CD4-positive, alpha-beta T cell treated with Interleukin-1 beta for 1 hour (primary cell): ENCODE results near the gene HOMER1.
A peak's percentile ranks its signal among the peaks of the same experiment; 100 is the strongest.

Experiments
- DNase-seq, 2 donors: peaks; one replicate each; pipeline ENCODE4 v3.0.0-alpha.2; 2020 to 2022

Gene HOMER1

DNA sequence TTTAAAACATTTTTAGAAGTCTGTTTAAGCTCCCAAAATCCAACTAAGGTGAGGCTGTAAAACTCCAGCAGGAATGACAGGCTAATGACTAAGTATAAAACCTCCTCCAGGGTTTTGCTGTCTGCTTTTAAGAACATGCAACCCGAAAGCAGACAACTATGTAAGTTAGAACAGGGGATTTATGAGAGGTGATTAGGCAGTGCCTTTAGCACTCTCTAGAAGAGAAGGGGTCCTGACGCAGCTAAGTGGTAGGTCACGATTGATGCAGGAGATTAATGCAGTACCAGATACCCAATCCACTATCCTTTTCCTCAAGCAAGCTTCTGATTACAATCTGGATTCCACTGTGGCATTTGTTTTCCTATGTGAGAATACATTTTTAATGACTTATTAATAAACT lies 25.9 kb downstream of the HOMER1 start:
- DNase-seq, result no peak

DNA sequence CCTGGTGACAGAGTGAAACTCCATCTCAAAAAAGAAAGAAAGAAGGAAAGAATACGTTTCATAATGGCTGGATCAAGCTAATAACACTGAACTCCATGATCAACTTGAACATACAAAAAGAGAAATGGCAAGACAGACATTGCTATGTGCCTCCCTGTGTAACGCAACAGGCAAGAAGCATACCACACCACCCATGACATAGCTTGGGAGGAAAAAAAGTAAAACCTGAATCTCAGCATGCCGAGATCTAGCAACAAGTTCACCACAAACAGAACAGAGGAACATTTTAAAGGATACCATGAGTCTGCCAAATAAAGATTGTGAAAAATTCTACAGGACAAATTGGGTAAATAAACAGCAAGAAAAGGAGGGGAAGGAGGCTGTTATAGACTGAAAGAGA lies 26.7 kb downstream of the HOMER1 start:
- DNase-seq, result no peak

DNA sequence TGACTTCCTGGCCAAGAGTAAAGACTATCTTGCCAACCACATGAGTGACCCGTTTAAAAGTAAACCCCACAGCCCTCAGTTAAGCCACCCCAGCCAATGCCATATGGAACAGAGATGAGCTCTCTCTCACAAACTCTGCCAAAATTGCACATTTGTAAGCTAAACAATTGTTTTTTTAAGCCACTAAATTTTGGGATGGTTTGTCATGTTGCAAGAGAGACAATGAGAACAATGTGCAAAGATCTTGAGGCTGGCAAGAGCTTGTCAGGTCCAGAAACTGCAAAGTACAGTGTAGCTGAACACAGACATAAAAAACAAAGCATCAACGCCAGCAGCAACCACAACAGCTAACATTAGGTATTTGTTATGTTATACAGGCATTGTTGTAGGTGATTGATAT lies 27.8 kb downstream of the HOMER1 start:
- no peak for DNase-seq

DNA sequence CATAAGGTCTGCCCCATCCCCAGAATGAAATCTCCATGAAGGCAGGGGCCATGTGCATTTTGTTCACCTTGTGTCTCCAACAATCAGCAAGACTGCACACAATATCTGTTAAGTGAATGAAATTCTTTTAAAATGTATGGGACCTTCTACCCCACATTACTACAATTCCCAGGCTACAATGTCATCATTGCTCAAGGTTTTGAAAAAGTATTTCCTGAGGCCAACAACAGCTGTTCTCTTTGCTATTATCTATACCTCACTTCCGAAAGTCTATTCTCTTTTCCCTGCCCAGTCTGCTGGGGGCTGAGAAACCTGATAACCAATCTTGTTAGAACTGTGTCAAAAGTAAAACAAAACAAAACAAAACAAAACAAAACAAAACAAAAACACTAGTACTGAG lies 29.2 kb downstream of the HOMER1 start:
- DNase-seq, result no peak

DNA sequence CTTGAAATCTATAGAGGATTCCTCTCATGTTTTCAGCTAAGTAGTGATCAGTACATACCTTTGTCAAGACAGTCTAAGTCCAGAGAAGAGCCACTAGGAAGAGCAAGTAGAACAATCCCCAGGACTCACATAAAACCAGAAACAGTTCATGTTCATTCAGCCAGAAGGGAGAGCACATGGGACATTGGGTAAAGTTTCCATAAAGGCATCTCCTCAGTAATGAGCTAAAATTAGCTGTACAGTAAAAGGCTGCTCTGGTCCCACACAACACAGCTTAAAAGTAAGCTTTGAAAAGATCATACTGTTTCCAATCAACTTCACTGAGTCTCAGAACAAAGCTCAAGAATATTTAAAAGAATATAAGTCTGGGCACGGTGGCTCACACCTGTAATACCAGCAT lies 32.4 kb downstream of the HOMER1 start:
- no peak for DNase-seq

DNA sequence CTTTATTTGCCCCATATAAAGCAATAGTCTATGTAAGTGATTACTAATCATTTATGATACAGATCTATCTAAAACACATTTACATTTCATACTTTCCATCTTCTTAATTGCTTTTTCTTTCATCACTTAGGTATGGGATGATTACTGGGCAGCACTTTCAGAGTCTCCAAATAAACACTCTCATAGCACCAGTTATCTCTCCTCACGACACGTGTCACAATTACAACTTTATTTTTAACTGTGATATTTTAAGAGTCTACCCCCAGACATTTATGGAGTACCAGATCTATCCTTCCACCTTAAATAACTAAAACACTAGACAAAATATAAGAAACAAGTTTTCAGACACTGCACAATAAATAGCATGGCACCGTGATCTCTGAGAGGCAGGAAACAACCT lies 32.9 kb downstream of the HOMER1 start:
- DNase-seq, result no peak

DNA sequence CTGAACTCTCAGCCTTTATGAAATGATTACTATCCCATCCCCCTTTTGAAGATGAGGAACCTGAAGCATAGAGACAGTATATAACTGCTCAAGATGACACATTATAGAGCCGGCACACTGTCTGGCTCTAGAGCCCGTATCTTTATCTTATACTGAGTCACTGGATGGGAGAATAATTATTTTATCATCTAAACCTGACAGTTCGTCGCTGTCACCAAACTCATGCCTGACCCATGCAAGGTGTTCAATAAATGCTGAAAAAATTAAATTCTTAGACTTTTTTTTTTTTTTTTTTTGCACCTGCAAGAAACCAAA lies 38.8 kb downstream of the HOMER1 start:
- no peak for DNase-seq

DNA sequence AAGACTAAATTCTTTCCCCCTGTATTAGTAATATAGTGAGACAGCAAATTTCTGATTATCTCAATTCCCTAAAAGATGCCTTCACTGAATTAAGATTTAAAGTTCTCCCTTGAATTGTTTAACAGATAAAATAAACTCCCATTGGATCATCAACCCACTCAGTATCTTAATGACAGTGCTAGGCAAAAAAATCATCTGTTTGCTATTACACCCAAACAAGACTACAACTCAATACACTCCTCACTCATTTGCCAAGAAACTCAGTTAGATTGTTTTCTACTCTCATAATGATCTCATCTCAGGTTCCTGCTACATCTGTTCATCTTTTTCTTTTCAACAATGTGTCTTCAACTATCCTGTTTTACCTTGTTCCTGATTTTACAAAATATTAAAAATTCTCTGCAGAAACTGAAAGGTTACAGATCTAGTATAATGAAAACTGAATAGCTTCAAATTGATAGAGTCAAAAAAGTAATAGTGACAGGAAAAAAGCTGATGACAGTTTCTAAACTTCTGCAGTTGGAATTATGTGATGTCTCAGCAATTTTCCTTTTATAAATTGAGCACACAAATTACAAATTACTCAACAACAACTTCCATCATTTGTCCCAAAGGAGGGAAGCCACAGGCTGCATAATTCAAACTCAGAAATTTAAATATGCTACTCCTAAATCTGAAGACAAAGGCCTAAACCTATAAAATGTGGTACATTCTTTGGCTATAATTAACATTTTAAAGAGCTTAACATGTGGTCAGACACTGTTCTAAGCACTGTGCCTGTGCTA lies 39.4 kb downstream of the HOMER1 start:
- no peak for DNase-seq

DNA sequence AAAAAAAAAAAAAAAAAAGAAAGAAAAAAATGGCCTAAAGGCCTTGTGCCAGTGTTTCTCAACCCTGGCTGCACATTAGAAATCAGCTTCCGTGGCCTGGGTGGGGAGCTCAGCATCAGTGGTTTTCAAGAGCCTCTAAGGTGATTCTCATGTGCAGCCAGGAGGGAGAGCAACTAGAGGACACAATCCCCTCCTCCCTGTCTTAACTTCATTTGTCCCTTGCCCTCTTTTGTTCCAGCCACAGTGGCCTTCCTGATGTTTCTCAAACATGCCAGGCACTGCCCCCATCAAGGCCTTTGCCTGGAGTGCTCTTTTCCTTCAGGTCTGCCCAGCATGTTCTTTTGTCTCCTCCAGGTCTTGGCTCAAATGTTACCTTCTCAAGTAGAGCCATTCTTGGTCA lies 42.4 kb downstream of the HOMER1 start:
- no peak for DNase-seq

DNA sequence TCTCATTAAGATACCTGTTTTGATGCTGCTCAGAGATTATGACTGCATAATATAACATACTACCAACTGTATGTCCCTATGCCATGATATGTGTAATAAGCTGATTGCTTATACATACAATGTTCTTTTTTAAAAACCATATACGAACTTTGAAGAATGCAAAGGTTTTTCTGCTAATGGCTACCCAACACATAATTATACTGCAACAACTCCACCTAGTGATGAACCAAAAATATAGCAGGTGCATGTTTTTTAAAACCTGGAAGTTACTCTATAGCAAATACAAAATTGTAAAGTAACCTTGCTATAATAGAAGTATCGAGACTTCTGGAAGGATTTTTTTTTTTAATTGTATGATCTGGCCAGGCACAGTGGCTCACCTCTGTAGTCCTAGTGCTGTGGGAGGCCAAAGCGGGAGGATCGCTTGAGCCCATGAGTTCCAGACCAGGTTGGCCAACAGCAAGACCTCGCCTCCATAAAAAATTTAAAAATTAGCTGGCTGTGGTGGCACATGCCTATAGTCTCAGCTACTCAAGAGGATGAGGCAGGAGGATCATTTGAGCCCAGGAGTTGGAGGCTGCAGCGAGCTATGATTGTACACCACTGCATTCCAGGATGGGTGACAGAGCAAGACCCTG lies 49.1 kb downstream of the HOMER1 start:
- peak in 1 of 2 donors; percentile 36 for DNase-seq

DNA sequence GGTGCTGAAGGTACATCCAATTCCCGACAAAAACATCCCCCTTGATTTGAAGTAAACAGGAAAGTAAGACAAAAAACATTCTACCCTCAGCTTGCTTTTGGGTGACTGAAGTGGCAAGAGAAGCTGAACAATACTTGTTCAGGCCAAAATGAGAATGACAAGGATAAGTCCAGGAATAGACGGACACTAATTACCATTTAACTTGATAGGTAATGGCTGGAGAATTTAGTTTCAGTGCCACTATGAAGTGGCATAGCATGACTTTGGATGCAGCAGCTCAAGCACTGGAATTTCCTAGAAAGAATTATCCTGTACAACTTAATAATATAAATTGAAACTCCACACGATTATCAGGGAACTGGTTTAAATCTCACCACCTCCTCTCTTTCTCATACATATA lies 49.7 kb downstream of the HOMER1 start:
- no peak for DNase-seq

DNA sequence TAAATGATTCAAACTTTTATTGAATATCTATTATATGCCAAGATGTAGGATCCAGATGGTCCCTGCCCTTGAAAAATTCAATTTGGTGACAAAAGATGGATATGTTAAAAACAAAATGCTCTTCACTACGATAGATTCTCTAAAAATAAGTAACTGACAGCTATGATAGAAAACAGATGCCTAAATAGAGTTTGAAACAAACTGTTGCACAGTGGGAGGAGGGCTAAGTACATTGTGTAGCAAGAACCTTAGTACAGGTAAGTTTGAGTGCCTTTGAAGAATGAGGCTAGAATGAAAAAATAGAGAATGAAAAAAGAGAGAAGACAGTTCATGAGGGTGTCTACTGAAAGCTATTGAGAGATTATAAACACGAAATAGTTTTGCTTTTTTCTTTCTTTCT lies 54.3 kb downstream of the HOMER1 start:
- no peak for DNase-seq

DNA sequence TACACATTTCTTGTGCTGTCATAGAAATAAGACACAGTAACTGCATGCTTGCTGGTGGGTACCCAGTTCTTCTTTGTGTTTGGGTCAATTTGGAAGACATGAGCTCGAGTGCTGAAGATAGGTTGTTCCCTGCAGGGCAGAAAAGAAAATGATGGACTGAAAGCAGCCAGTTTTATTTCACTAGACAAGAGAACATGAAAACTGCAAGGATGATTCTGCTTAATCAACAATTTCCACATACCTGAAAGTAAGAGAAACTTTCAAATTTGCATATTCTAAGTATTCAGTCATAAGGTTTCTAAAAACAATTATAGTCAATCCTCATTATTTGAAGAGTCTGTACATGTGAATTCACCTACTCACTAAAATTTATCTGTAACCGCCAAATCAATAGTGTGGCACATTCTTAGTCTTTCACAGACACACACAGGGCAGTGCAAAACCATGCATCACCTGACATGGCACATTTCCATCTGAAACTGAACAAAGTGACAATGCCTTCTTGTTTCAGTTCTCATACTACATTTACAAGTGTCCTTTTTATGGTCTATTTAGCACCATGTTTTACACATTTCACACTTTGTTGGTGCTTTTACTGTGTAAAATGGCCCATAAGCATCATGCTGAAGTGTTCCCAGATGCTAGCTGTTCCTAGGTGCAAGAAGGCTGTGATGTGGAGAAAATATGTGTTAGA lies 56.9 kb downstream of the HOMER1 start:
- no peak for DNase-seq

DNA sequence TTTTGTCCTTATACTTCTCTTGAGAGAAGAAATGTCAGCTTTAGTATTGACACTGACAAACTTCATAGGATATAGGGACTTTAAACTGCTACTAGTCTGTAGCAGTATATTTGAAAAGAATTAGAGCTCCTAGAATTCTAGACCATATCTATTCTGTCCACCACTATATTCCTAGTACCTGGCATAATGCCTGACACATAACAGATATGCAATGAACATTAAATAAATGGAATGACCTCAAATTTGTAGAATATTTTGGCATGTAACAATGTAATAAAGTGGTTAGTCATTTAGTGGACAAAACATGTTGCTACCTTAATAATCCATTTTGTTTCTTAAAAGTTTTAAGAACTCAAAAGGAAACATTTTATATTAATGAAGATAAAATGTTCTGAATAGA lies 57.5 kb downstream of the HOMER1 start:
- DNase-seq, result no peak

DNA sequence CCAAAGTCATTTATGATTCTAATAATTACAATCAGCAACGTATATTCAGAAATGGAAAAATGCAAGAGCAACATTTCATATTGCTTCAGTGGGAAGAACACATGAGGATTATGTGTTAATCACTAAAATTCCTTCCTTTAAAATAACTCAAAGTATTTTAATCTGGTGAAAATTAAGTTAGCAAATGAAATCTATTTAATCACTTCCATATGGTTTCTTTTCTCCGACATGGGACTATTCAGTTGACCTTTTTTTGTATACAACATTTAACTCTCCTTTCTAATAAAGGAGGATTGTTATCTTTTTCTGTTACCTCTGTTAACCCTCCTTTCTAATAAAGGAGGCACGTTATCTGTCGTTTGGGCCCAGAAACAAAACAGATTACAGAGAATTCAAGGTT lies 59.9 kb downstream of the HOMER1 start:
- no peak for DNase-seq

DNA sequence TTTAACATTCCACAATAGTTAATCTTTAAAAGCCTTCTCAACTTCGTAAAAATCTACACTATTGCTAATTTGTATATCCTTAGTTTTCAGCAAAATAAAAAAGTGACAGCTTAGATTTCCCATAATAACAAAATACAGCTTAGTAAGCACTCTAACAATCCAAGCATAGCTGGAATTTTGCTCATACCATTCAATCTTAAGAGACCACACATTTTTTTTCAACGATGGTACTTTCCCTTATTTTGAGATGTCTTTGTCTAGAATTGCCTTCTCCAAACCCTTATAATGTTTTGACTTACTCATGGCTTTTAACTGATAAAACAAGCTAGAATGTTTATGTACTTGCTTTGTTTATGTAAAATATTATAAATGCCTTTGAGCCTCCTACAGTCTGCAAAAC lies 65.6 kb downstream of the HOMER1 start:
- DNase-seq, result no peak

DNA sequence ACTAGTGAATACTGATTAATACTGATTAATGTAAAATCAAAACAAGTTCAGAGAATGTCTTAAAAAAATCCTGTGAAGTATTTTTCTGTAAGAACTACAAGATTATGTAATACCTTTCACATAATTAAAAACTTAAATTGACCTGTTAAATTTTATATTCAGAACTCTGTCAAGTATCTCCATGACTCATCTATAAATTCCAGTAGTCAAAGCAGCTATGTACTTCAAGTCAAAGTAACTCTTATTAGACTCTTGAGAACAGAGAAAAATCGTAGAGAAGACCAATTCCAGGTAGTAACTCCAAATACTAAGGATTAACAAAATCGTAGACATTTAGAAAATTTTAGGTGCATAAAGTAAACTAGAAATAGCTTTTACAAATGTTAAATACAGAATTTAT lies 77.1 kb downstream of the HOMER1 start:
- DNase-seq, result no peak

DNA sequence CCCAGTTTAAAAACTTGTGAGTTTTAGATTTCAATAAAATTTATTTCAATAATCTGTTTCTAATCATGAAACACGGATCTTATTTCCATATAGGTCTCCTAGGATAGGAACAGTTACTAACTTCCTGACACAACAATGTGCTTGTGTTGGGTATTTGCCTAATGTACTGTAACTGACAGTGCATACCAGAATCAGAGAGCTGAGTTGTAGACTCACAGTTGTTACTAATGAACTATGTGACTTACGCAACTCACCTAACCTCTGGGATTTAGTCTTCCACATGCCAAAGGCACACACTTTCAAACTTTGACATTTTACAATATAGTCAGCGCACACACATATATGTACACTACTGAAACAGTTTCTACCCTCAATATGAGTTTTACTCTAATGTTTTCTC lies 77.7 kb downstream of the HOMER1 start:
- no peak for DNase-seq

DNA sequence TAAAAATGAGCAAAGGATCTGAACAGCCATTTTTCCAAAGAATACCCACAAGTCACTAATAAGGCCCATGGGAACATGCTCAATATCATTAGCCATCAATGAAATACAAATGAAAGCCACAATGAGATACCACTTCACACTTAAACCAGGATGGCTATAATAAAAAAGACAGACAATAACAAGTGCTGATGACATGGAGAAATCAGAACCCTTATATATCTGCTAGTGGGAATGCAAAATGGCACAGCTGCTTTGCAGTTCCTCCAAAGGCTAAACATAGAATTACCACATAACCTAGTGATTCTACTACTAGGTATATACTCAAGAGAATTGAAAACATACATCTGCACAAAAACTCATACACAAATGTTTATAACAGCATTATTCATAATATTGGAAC lies 83.7 kb downstream of the HOMER1 start:
- no peak for DNase-seq

DNA sequence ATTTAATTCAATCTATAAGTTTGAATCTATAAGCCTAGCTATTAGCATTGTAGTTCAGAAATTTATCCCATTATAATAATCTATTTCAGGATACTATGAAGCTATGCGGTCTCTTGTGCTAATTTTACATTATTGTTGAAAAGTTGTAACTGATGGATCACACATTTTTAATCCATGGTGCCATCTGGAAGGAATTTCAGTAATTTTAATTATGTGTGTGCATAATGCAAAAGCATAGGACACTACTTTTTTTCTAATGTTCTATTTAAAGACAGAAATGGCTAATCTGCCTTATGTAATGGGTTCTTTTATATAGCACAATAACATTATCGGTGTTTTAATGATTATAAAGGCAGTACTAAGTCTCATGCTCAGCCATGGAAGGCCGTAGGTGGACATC lies 90.6 kb downstream of the HOMER1 start:
- no peak for DNase-seq

DNA sequence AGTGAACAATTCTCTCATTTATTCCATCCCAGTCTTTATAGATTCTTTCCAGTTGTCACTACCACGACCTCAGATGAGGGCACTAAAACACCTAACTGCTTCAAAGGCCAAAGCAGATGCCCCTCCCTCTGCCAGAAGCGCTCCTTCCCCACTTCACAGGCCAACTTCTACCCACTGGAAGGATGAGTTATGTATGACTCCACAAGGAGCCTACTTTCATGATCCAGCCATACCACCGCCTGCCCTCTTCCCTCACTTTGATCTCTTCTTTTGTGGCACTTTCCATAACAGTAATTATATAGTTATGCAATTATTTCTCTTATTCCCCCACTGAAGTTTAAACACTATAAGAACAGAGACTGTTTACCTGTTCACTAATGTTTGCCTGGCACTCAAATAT lies 93.7 kb downstream of the HOMER1 start:
- DNase-seq, result no peak

DNA sequence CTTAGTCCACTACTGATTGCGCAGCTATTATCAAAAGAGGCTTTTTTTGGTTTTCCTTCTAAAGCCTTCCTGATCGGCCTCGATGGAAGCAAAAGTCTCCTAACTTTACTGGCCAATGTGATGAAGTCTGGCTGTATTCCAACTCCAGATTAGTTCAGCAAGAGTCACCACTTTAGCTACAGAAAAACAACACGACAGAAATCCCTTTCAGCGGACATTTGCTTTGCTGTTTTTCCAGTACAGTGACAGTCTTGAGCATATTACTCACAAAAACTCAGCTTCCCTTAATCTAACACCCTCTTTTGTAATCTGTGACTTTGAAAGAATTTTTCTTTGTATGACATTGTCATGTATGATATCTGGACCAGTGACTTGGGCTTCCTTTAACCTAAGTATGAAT lies 95.7 kb downstream of the HOMER1 start:
- DNase-seq, result no peak

DNA sequence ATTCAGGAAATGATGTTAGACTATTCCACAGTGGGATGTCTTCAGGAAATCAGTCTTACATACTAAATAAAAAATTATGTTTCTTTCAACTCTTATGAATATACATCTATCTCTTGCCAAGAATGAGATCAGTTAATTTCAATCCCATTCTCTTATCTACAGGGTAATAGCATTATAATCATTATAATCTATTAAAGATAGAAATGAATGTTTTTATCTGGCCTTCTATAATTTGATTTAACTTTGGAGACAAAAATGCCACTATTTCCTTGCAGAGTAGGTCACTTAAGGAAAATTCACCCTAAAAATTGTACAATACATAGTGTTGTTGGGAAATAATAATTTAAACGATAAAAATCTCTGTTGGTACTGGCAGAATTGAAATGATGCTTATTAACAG lies 96.4 kb downstream of the HOMER1 start:
- no peak for DNase-seq

DNA sequence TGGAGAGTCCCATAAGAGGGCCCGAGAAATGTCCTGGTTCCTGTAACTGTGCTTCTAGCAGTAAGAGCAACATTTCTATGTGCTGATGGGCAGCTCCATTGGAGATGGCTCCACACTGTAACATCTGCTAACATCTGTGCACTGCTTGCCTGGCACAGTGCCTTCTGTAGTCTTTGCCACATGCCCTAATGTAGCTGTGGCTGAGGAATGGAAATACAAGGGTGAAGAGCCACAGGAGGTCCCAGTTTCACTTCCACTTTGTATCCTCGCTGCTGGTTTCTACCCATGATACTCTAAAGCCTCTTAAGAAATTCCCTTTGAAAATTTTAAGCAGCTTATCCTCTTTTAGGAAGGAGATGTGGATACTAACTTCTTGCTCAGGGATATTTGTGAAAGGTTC lies 97.4 kb downstream of the HOMER1 start:
- peak in 1 of 2 donors; percentile 7 for DNase-seq

DNA sequence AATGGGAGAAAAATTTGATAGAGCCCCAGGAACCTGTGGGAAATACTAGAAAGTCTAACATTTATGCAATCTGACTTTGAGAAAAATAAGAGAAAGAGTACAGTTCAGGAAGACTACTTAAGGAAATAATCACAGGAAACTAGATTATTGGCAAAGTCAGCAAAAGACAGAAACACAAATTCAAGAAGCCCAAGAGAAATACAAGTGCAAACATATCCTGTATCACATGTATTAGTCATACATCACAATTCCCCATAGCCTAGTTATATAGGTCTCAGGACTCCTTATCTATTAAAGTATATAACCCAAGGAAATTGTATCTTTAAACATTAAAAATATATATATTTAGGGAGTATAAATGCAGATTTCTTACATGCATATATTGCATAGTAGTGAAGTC lies 100.8 kb downstream of the HOMER1 start:
- DNase-seq, result no peak
